Adrenal gland (tissue), 12 donors: ENCODE results near the gene ADAMTS16. TPM values are rescaled to one million over a fixed set of nuclear protein-coding genes. Genes with fewer than 3 reads are reported as not detected.

ENCODE experiments used
- DNase-seq, 7 donors: peaks; one replicate each; pipeline ENCODE4 v3.0.0-alpha.2; 2019 to 2020
- H3K27ac ChIP-seq, 5 donors: fragments of 200-600 bp; sonication (generic) in 4 of 5; 1 replicate in 3 of 5; 2 replicates in 2 of 5; pipeline versions ENCODE4 v1.5.1 to v1.8.0; 2016 to 2020; ENCODE audit warnings: mild to moderate bottlenecking in 1 of 5
- H3K27me3 ChIP-seq: fragments of 200-600 bp; 2 replicates; pipeline ENCODE4 v1.8.0; 2021
- H3K36me3 ChIP-seq, 2 donors: fragments of 200-600 bp; replicated peaks in 1 of 2; 1 replicate in 1 of 2; 2 replicates in 1 of 2; pipeline versions ENCODE4 v1.5.1 to v1.8.0; 2018 to 2022
- H3K4me1 ChIP-seq, 2 donors: fragments of 200-600 bp; replicated peaks in 1 of 2; 1 replicate in 1 of 2; 2 replicates in 1 of 2; pipeline versions ENCODE4 v1.5.1 to v1.8.0; 2018 to 2021
- H3K4me3 ChIP-seq, 4 donors: fragments of 200-600 bp; sonication (generic) in 3 of 4; one replicate each; pipeline ENCODE4 v1.5.1; 2016 to 2018
- H3K9me3 ChIP-seq, 3 donors: fragments of 200-600 bp; sonication (generic) in 1 of 3; replicated peaks in 1 of 3; 1 replicate in 2 of 3; 2 replicates in 1 of 3; pipeline versions ENCODE4 v1.5.1 to v1.8.0; 2016 to 2021
- POLR2A ChIP-seq, 2 donors: fragments of 450-650 bp; IDR thresholded peaks; one replicate each; pipeline ENCODE4 v1.6.1; 2017; ENCODE audit warnings: antibody characterized with exemption in 2 of 2, mild to moderate bottlenecking in 2 of 2, moderate library complexity in 1 of 2
- WGBS, 4 donors: extraction: QIAGEN DNeasy Blood & Tissue Kit in 2 of 4; methylation state at CpG; one replicate each; pipeline versions ENCODE4 v1.1.5 to v1.1.7; 2013 to 2017; 5-methylcytosine and 5-hydroxymethylcytosine counted together
- intact Hi-C, 2 donors: fragments of 100-400 bp; cut with DNase I; formaldehyde crosslinking; loops; one replicate each; pipeline versions ENCODE4 v1.14.1 to v1.15.0; 2022 to 2023
- polyA plus RNA-seq, 3 donors: library from polyadenylated mRNA; stranded (reverse); fragments of 200-250 nt in 2 of 3; fragments of 350-450 nt in 1 of 3; fragmentation: Illumina TruSeq in 1 of 3; extraction: RNeasy Lipid Tissue Mini Kit (QIAGEN cat#74804) in 1 of 3; gene quantifications; one replicate each; pipeline ENCODE4 v1.2.3, GENCODE V29; 2013 to 2014
- total RNA-seq, 9 donors: library from RNA; depleted of rRNA in 4 of 9; stranded (reverse); fragments of >200 nt in 4 of 9; fragments of 120-200 nt in 1 of 9; fragmentation: NEBNext Ultra II Directional in 1 of 9; extraction: Animal tissue kit (Norgen Biotek cat#: 25700) in 1 of 9; gene quantifications; one replicate each; pipeline versions ENCODE4 v1.1.0 to v1.2.4, GENCODE V29; 2013 to 2023
- TF ChIP-seq, protein P1 (sequence below), 6 experiments: fragments of 450-650 bp in 4 of 6; fragments of 200-600 bp in 2 of 6; sonication (generic) in 1 of 6; IDR thresholded peaks; 1 replicate in 5 of 6; 2 replicates in 1 of 6; pipeline versions ENCODE4 v1.5.1 to v1.8.0; 2016 to 2021; ENCODE audit warnings: antibody characterized with exemption in 6 of 6, mild to moderate bottlenecking in 2 of 6, moderate library complexity in 1 of 6
- donor health status: healthy with polysubstance abuse.
- donor health status: Bipolar disorder and iron deficiency.
- donor health status: DM: yes; HTN: yes; CAD: no.
- donor health status: DM: no; HTN: no; CAD: no.
- donor health status: DM: no; HTN: no; CAD: no.
- donor health status: DM: yes; HTN: yes; CAD: no.

Gene ADAMTS16
- total and polyA plus RNA-seq, 12 donors = 0.07 to 3.7 (median 0.19) TPM; not detected in 8

DNA sequence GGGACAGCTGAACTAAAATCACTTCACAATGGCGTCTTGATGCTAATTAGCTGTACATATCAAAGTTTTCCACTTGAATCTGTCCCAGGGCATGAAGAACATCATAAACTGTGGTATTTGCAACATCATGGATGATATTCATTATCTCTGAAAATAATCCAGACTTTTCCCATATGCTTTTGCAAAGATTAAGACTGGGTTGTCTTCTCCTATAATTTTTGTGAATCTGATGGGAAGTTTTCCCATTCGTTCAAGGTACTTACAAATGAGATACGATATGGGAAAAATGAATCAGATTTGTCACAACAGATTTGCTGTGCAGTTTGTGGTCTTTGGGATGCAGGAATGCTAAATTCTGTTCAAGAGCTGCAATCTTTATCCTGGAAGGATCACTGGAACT is 17.4 kb upstream of the ADAMTS16 start:
- Histone ChIP-seq H3K36me3 (no peaks in the 10 kb centered on the region), H3K27me3 (peaks cover 6% of the 10 kb centered on the region), H3K27ac (no peak overlapping the region), H3K4me3 (no peak overlapping the region), H3K9me3 (peaks cover 0 to 4% (median 0%) of the 10 kb centered on the region in 3 donors), H3K4me1 (no peaks in the 10 kb centered on the region)
- WGBS, 4 donors = 64 to 74% (median 67%) methylated on average over 3 of the region's 3 CpGs
- TF ChIP-seq, protein P1, sequence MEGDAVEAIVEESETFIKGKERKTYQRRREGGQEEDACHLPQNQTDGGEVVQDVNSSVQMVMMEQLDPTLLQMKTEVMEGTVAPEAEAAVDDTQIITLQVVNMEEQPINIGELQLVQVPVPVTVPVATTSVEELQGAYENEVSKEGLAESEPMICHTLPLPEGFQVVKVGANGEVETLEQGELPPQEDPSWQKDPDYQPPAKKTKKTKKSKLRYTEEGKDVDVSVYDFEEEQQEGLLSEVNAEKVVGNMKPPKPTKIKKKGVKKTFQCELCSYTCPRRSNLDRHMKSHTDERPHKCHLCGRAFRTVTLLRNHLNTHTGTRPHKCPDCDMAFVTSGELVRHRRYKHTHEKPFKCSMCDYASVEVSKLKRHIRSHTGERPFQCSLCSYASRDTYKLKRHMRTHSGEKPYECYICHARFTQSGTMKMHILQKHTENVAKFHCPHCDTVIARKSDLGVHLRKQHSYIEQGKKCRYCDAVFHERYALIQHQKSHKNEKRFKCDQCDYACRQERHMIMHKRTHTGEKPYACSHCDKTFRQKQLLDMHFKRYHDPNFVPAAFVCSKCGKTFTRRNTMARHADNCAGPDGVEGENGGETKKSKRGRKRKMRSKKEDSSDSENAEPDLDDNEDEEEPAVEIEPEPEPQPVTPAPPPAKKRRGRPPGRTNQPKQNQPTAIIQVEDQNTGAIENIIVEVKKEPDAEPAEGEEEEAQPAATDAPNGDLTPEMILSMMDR (IDR thresholded peaks at IDR 0.05) = no peak
- no peak for TF ChIP-seq POLR2A (IDR thresholded peaks at IDR 0.05)
- intact Hi-C loops = no loop called here
- DNase-seq = no peak

DNA sequence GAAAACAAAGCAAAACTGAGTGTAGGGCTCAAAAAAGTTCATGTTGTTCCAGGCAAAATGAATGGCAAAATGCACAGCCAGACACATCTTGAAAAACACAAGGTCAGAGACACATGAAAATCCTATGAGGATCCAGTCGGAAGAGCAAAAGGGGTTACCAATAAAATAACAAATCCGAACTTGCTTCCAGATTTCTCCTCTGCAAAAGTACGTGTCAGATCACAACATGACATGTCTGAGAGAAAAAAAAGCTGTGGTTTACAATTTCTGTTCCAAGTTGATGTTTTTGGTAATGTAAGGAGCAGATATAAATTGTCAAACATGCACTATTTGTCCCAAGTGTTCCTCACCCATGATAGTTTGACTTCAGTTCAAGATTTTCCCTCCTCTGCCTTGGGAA is 15.9 kb upstream of the ADAMTS16 start:
- intact Hi-C loops = no loop called here
- 21 to 54% (median 41%) methylated on average over 3 of the region's 3 CpGs for WGBS, 4 donors

DNA sequence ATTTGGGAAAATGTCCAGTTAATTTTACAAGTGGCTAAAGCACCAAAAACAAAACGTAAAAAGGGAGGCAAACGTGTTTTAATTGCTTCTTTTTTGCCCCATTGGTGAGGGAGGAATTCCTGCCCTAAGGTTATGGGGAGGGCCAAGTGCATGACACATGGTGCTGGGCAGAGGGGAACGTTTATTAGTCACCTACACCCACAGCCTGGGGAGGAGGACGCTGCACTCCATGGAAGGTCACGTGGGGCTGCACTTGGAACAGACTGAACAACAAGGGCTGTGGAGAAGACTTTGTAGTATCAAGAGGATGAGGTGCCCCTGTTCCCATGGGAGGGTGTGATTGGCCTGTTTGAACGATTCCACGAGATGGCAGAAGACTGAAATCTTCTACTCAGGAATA is 13.7 kb upstream of the ADAMTS16 start:
- intact Hi-C loops = no loop called here
- peak in 2 of 7 donors; percentile 57 to 62 for DNase-seq
- 32 to 53% (median 44%) methylated on average over 7 of the region's 7 CpGs for WGBS, 4 donors
- Histone ChIP-seq H3K36me3 (no peaks in the 10 kb centered on the region), H3K27ac (no peak overlapping the region), H3K4me3 (no peak overlapping the region), H3K27me3 (no peaks in the 10 kb centered on the region), H3K9me3 (no peaks in the 10 kb centered on the region), H3K4me1 (no peaks in the 10 kb centered on the region)
- TF ChIP-seq POLR2A (IDR thresholded peaks at IDR 0.05) = no peak
- TF ChIP-seq, protein P1 (IDR thresholded peaks at IDR 0.05) = no peak

More for the DNA sequence above, 15.9 kb upstream of the ADAMTS16 start:
- DNase-seq = no peak
- Histone ChIP-seq H3K27ac (no peak overlapping the region), H3K4me3 (no peak overlapping the region), H3K36me3 (no peaks in the 10 kb centered on the region), H3K9me3 (no peaks in the 10 kb centered on the region), H3K27me3 (peaks cover 6% of the 10 kb centered on the region), H3K4me1 (no peaks in the 10 kb centered on the region)
- TF ChIP-seq, protein P1 (IDR thresholded peaks at IDR 0.05) = no peak
- no peak for TF ChIP-seq POLR2A (IDR thresholded peaks at IDR 0.05)

DNA sequence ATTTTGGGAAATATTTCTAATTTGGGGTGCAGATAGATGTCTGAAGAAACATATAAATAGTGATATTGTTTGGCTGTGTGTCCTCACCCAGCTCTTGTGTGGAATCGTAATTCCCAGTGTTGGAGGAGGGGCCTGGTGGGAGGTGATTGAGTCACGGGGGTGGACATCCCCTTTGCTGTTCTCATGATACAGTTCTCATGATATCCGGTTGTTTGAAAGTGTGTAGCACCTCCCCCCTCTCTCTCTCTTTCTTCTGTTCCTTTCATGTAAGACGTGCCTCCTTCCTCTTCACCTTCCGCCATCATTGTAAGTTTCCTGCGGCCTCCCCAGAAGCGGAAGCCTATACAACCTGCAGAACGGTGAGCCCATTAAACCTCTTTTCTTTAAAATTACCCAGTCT is 11.4 kb upstream of the ADAMTS16 start:
- H3K27me3 ChIP-seq = no peaks in the 10 kb centered on the region
- no peaks in the 10 kb centered on the region for H3K4me1 ChIP-seq
- no peak for DNase-seq
- intact Hi-C loops = no loop called here
- 76 to 83% (median 76%) methylated on average over 8 of the region's 8 CpGs for WGBS, 4 donors
- no peak overlapping the region for H3K4me3 ChIP-seq
- H3K36me3 ChIP-seq = no peaks in the 10 kb centered on the region
- H3K27ac ChIP-seq = no peak overlapping the region
- H3K9me3 ChIP-seq = no peaks in the 10 kb centered on the region
- no peak for TF ChIP-seq POLR2A (IDR thresholded peaks at IDR 0.05)

DNA sequence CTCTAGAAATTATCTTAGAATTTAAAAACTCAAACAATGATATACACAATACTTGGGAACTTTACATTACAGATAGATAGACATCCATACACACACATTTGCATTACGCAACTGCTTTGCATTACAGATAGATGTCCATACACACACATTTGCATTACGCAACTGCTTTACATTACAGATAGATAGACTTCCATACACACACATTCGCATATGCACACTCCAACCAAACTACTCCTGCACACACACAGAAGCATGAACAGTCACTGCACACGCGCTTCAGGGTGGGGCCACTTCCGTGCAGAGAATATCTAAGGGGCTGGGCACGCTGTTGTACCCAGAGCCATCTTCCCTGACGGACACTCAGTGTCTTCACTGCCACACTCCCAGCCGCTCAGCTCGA is 7.9 kb upstream of the ADAMTS16 start:
- intact Hi-C loops = loop anchor here in 1 of 2 donors (5.0 kb wide), 1 partner anchor 260 kb away; no protein-coding TSS in a partner anchor
- Histone ChIP-seq H3K27ac (no peak overlapping the region), H3K27me3 (no peaks in the 10 kb centered on the region), H3K4me3 (no peak overlapping the region), H3K9me3 (no peaks in the 10 kb centered on the region), H3K4me1 (no peaks in the 10 kb centered on the region), H3K36me3 (no peaks in the 10 kb centered on the region)
- TF ChIP-seq, protein P1 (IDR thresholded peaks at IDR 0.05) = no peak
- TF ChIP-seq POLR2A (IDR thresholded peaks at IDR 0.05) = no peak
- 76 to 81% (median 80%) methylated on average over 9 to 10 of the region's 10 CpGs for whole genome bisulfite sequencing, 4 donors
- DNase-seq = no peak
